ENCODE results near the gene DTX1. TPM values are rescaled to one million over a fixed set of nuclear protein-coding genes. Genes with fewer than 3 reads are reported as not detected.

DTX1 gene
- total and polyA plus RNA-seq, 8 donors = 0.43 to 6.2 (median 1.9) TPM

DNA sequence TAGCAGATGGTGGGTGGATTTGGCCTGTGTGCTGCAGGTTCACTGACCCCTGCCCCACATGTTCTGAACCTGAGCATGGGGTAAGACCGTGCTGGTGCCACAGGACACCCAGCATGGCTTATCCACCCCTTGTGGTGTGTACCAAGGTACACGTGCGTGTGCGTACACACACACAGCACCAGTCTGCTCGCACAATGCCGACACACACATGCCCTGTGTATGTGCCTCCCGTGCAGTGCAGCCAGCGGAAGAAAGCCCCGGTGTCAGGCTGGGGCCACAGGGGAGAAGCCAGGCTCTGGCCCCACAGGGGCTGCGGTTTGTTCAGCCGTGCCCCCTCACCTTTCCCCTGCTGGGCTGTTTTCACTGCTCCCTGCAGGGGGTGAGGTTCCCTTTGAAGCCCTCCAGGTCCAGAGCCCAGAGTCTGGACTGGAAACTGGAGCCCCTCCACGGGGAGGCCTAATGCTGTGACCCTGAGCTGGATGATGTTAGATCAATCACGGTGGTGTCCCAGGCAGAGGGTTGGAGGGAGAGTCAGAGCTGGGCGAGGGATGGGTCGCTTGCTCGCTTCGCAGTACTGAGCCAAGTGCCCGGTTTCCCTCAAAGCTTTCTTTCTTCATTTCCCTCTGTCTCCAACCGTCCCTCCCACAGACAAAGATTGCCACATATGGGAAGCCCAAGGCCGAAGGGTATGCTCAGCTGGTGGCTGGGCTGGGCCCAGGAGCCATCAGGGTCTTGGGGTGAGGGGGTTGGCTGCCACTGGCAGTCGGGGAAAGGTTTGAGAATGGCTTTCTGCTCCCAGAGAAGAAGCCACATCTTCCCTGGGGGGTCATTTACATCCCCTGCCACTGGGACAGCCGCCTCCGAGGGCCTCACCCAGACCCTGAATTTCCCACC is 6.2 kb downstream of the DTX1 start:
- H3K4me3 ChIP-seq = no peak overlapping the region
- H3K27me3 ChIP-seq = peaks cover 11 to 73% (median 25%) of the 10 kb centered on the region in 3 donors
- no peak for DNase-seq
- intact Hi-C loops (cut with DNase I; ENCODE audit: low total_unique reads) = no loop called here
- 55 to 61% (median 56%) methylated on average over 21 to 23 of the region's 23 CpGs for WGBS, 5 donors
- no peak overlapping the region for H3K27ac ChIP-seq
- peaks cover 0 to 10% (median 0%) of the 10 kb centered on the region in 4 donors for H3K4me1 ChIP-seq
- no peaks in the 10 kb centered on the region for H3K36me3 ChIP-seq
- H3K9me3 ChIP-seq = no peaks in the 10 kb centered on the region
- TF ChIP-seq POLR2AphosphoS5 (IDR thresholded peaks at IDR 0.05) = no peak
- TF ChIP-seq POLR2A (IDR thresholded peaks at IDR 0.05) = no peak
- no peak for TF ChIP-seq EP300 (IDR thresholded peaks at IDR 0.05)
- TF ChIP-seq CTCF (IDR thresholded peaks at IDR 0.05) = no peak

- Histone ChIP-seq H3K27me3 (peaks cover 11 to 64% (median 22%) of the 10 kb centered on the region in 3 donors), H3K4me3 (no peak overlapping the region), H3K27ac (no peak overlapping the region), H3K4me1 (peaks cover 0 to 10% (median 0%) of the 10 kb centered on the region in 4 donors), H3K36me3 (no peaks in the 10 kb centered on the region), H3K9me3 (no peaks in the 10 kb centered on the region)
- DNase-seq = no peak
- intact Hi-C loops (cut with DNase I; ENCODE audit: low total_unique reads) = no loop called here
- WGBS, 5 donors = 74 to 83% (median 77%) methylated on average over 6 to 9 of the region's 9 CpGs
- TF ChIP-seq EP300 (IDR thresholded peaks at IDR 0.05) = no peak
- no peak for TF ChIP-seq CTCF (IDR thresholded peaks at IDR 0.05)
- TF ChIP-seq POLR2A (IDR thresholded peaks at IDR 0.05) = no peak
- TF ChIP-seq POLR2AphosphoS5 (IDR thresholded peaks at IDR 0.05) = no peak
Observed at GRCh38 chr12:113063396-113064350, 7.1 kb downstream of the DTX1 start.

DNA sequence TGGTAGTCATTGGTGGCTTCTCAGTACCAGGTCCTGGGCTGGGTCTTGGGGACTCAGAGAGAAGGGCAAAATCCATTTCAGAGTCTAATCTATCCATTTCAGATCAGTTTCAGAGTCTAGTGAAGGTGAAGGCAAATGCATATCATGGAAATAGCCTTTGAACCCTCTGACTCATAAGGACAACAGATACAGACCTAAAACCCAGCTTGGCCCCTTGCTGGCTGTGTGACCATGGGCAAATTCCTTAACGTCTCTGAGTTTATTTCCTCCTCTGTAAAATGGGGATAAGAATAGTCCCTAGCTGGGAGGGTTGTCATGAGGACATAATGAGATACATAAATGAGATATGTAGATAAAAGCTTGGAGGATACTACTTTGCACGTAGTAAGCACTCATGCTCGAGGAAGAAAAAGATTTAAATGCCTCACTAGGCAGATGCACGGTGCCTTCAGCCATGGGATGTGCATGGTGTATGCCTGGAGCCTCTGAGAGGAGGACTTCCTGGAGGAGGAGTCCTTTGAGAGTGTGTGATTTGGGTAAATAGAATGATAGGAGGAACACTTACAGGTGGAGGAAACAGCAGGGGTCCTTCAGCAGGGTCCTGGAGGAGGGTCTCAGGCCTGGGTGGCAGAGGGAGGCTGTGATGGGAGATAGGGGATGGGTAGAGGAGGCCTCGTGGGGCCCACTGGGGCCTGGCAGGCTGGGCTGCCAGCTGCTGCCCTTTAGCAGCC is 8.0 kb downstream of the DTX1 start:
- 52 to 59% (median 56%) methylated on average over 5 of the region's 5 CpGs for WGBS, 5 donors
- TF ChIP-seq POLR2A (IDR thresholded peaks at IDR 0.05) (no peak), EP300 (IDR thresholded peaks at IDR 0.05) (no peak), CTCF (IDR thresholded peaks at IDR 0.05) (no peak), POLR2AphosphoS5 (IDR thresholded peaks at IDR 0.05) (no peak)
- Histone ChIP-seq H3K9me3 (no peaks in the 10 kb centered on the region), H3K27ac (no peak overlapping the region), H3K4me3 (no peak overlapping the region), H3K36me3 (no peaks in the 10 kb centered on the region), H3K4me1 (peaks cover 0 to 10% (median 0%) of the 10 kb centered on the region in 4 donors), H3K27me3 (peaks cover 11 to 64% (median 22%) of the 10 kb centered on the region in 3 donors)
- intact Hi-C loops (cut with DNase I; ENCODE audit: low total_unique reads) = no loop called here
- no peak for DNase-seq

All from stomach (tissue), 9 donors.